GM23338 (cell line): ENCODE results near the gene SH3D21. TPM values are rescaled to one million over a fixed set of nuclear protein-coding genes. Genes with fewer than 3 reads are reported as not detected.

ENCODE experiments used
- ATAC-seq: fragments of 200-7000 bp; cut with Tn5 transposase; 3 replicates; pipeline ENCODE4 v1.9.1; 2020
- DNase-seq: peaks from one replicate; pipeline ENCODE4 v3.0.0-alpha.2; 2015; ENCODE audit warnings: low spot score
- H2AFZ ChIP-seq: fragments of 200-600 bp; sonication (generic); 2 replicates; pipeline ENCODE4 v1.8.0; 2016; ENCODE audit warnings: antibody characterized with exemption, mild to moderate bottlenecking, moderate library complexity
- H3F3A ChIP-seq: fragments of 200-600 bp; sonication (generic); replicated peaks from 2 replicates; pipeline ENCODE4 v1.8.0; 2017; ENCODE audit warnings: antibody characterized with exemption, mixed run types, low read depth
- H3K27ac ChIP-seq: fragments of 200-600 bp; sonication (generic); 2 replicates; pipeline ENCODE4 v1.6.1; 2016; ENCODE audit warnings: low read depth
- H3K27me3 ChIP-seq: fragments of 200-600 bp; sonication (generic); 2 replicates; pipeline ENCODE4 v1.8.0; 2016; ENCODE audit warnings: mild to moderate bottlenecking, mixed run types, moderate library complexity; ENCODE audit not compliant: insufficient read depth
- H3K36me3 ChIP-seq: fragments of 200-600 bp; sonication (generic); 2 replicates; pipeline ENCODE4 v1.8.0; 2016; ENCODE audit warnings: mild to moderate bottlenecking; ENCODE audit not compliant: insufficient read depth
- H3K4me1 ChIP-seq: fragments of 200-600 bp; sonication (generic); 2 replicates; pipeline ENCODE4 v1.8.0; 2016; ENCODE audit warnings: mild to moderate bottlenecking, moderate library complexity; ENCODE audit not compliant: insufficient read depth
- H3K4me2 ChIP-seq: fragments of 200-600 bp; sonication (generic); 2 replicates; pipeline ENCODE4 v1.7.1; 2017; ENCODE audit warnings: mixed run types
- H3K4me3 ChIP-seq: fragments of 200-600 bp; sonication (generic); 2 replicates; pipeline ENCODE4 v1.6.1; 2016; ENCODE audit warnings: mixed run types
- H3K79me2 ChIP-seq: fragments of 200-600 bp; sonication (generic); replicated peaks from 2 replicates; pipeline ENCODE4 v1.8.0; 2017; ENCODE audit warnings: mild to moderate bottlenecking; ENCODE audit not compliant: insufficient read depth
- H3K9me2 ChIP-seq: fragments of 200-600 bp; sonication (generic); 2 replicates; pipeline ENCODE4 v1.8.0; 2017; ENCODE audit not compliant: insufficient read depth
- H4K20me1 ChIP-seq: fragments of 200-600 bp; sonication (generic); replicated peaks from 2 replicates; pipeline ENCODE4 v1.8.0; 2017; ENCODE audit warnings: mild to moderate bottlenecking; ENCODE audit not compliant: insufficient read depth
- H3K27ac Mint-ChIP-seq: 2 replicates; pipeline ENCODE4 v1.8.0; 2020; ENCODE audit warnings: inconsistent platforms, mild to moderate bottlenecking, moderate library complexity, mixed read lengths
- H3K27me3 Mint-ChIP-seq: 3 replicates; pipeline ENCODE4 v1.8.0; 2022; ENCODE audit warnings: low read depth, mild to moderate bottlenecking, moderate library complexity, mixed read lengths, inconsistent platforms; ENCODE audit not compliant: insufficient read depth, poor library complexity
- H3K36me3 Mint-ChIP-seq: 3 replicates; pipeline ENCODE4 v1.8.0; 2021; ENCODE audit warnings: low read depth, mild to moderate bottlenecking, inconsistent platforms, moderate library complexity, mixed read lengths
- H3K4me1 Mint-ChIP-seq: 3 replicates; pipeline ENCODE4 v1.8.0; 2020; ENCODE audit warnings: mild to moderate bottlenecking, inconsistent platforms, mixed read lengths
- H3K4me3 Mint-ChIP-seq: 3 replicates; pipeline ENCODE4 v1.8.0; 2021; ENCODE audit warnings: moderate library complexity, mild to moderate bottlenecking, inconsistent platforms, mixed read lengths
- H3K9me3 Mint-ChIP-seq: 3 replicates; pipeline ENCODE4 v1.8.0; 2020; ENCODE audit warnings: moderate library complexity, mild to moderate bottlenecking, inconsistent platforms, mixed read lengths
- CREB1 ChIP-seq: fragments of 250-450 bp; sonication (Bioruptor Pico); IDR thresholded peaks from 2 replicates; pipeline ENCODE4 v1.5.0; 2020; ENCODE audit warnings: low read depth, mild to moderate bottlenecking, moderate library complexity
- CTCF ChIP-seq, 2 experiments: fragments of 200-600 bp in 1 of 2; sonication (generic) in 1 of 2; conservative IDR thresholded peaks; 2 replicates each; pipeline versions ENCODE4 v1.5.1 to v1.6.1; 2016 to 2017; ENCODE audit warnings: antibody characterized with exemption in 2 of 2, low read depth in 2 of 2, mild to moderate bottlenecking in 2 of 2, moderate library complexity in 1 of 2
- EZH2 ChIP-seq: fragments of 200-600 bp; sonication (generic); IDR thresholded peaks from one replicate; pipeline ENCODE4 v1.8.0; 2017; ENCODE audit warnings: antibody characterized with exemption, mild to moderate bottlenecking, low read depth; ENCODE audit not compliant: unreplicated experiment
- EZH2phosphoT487 ChIP-seq: fragments of 200-600 bp; sonication (generic); IDR thresholded peaks from one replicate; pipeline ENCODE4 v1.8.1; 2018; ENCODE audit warnings: antibody characterized with exemption; ENCODE audit not compliant: unreplicated experiment
- JUNB ChIP-seq: IDR thresholded peaks from one replicate; pipeline ENCODE4 v1.6.1; 2016; ENCODE audit warnings: antibody characterized with exemption; ENCODE audit not compliant: unreplicated experiment
- NANOG ChIP-seq: IDR thresholded peaks from 2 replicates; pipeline ENCODE4 v1.6.1; 2016; ENCODE audit warnings: antibody characterized with exemption, borderline replicate concordance
- POLR2AphosphoS5 ChIP-seq: IDR thresholded peaks from 2 replicates; pipeline ENCODE4 v1.6.1; 2016; ENCODE audit warnings: antibody characterized with exemption, low read depth
- STAT1 ChIP-seq: IDR thresholded peaks from one replicate; pipeline ENCODE4 v1.6.1; 2016; ENCODE audit warnings: antibody characterized with exemption; ENCODE audit not compliant: unreplicated experiment
- ZNF114 ChIP-seq: fragments of 250-450 bp; sonication (Bioruptor Pico); IDR thresholded peaks from 2 replicates; pipeline ENCODE4 v1.5.0; 2020; ENCODE audit warnings: mild to moderate bottlenecking, moderate library complexity
- polyA plus RNA-seq: library from polyadenylated mRNA; unstranded; fragments of >200 nt; fragmentation: Nextera tagmentation; extraction: Ambion mirVana; gene quantifications from 2 replicates; pipeline ENCODE4 v1.2.1, GENCODE V29; 2016
- total RNA-seq: library from RNA; depleted of rRNA; stranded (reverse); fragments of >200 nt; shearing (Covaris generic); gene quantifications from 2 replicates; pipeline ENCODE4 v1.2.3, GENCODE V29; 2014
- TF ChIP-seq, protein P1 (sequence below): IDR thresholded peaks from 2 replicates; pipeline ENCODE4 v1.6.1; 2016; ENCODE audit warnings: antibody characterized with exemption
- TF ChIP-seq, protein P2 (sequence below): fragments of 250-450 bp; sonication (Bioruptor Pico); IDR thresholded peaks from 2 replicates; pipeline ENCODE4 v1.5.0; 2020; ENCODE audit warnings: mild to moderate bottlenecking, moderate library complexity

The SH3D21 gene
- total and polyA plus RNA-seq, 2 experiments from 2014 or later = 3.7 to 6.3 TPM

DNA sequence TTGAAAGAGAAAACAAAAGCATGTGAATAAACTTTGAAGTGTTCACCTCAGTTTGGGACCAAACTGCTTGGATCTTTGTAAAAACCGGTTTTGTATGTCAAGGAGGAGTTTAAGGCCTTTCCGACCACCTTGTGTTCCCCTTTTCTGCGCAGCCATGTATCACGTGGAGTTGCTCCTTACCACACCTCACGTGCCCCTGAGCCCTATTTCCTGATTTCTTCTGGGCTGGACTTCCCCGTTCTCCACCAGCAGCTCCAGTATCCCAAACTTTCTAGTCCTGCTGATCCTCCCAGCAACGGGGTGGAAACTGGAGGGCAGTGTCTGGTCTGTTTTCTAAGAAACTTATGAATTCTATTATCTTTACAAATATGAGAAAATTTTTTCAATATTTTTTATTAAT lies 1.6 kb upstream of the SH3D21 start:
- Histone ChIP-seq H3K4me2 (no peak overlapping the region), H2AFZ (no peak overlapping the region), H3K27ac (peak overlapping the region; percentile 55; the same call in 1 of the 2 replicates), H4K20me1 (peaks cover 12% of the 10 kb centered on the region), H3K79me2 (0 out of 2 replicates have a peak, but pooled peaks cover 4% of the 10 kb centered on the region), H3K4me3 (no peak overlapping the region), H3K4me1 (peaks cover 12% of the 10 kb centered on the region), H3K9me2 (no peaks in the 10 kb centered on the region), H3F3A (peaks cover 16% of the 10 kb centered on the region), H3K27me3 (no peaks in the 10 kb centered on the region), H3K36me3 (peaks cover 25% of the 10 kb centered on the region)
- Mint-ChIP-seq H3K27ac (no peak overlapping the region), H3K9me3 (no peaks in the 10 kb centered on the region), H3K36me3 (peaks cover 65% of the 10 kb centered on the region), H3K27me3 (peaks cover 17% of the 10 kb centered on the region), H3K4me1 (peaks cover 13% of the 10 kb centered on the region), H3K4me3 (no peak overlapping the region)
- DNase-seq (no peak), ATAC-seq (no peak)
- TF ChIP-seq JUNB = no peak
- TF ChIP-seq, protein P1, sequence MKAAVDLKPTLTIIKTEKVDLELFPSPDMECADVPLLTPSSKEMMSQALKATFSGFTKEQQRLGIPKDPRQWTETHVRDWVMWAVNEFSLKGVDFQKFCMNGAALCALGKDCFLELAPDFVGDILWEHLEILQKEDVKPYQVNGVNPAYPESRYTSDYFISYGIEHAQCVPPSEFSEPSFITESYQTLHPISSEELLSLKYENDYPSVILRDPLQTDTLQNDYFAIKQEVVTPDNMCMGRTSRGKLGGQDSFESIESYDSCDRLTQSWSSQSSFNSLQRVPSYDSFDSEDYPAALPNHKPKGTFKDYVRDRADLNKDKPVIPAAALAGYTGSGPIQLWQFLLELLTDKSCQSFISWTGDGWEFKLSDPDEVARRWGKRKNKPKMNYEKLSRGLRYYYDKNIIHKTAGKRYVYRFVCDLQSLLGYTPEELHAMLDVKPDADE = no peak

GRCh38 chr1:36304970-36305914 lies 926 bp upstream of the SH3D21 start:
- peak overlapping the region; percentile 84 for H3K27ac Mint-ChIP-seq
- H3K27ac ChIP-seq = peak overlapping the region; percentile 93
- TF ChIP-seq ZNF114 (no peak), JUNB (no peak), CTCF (conservative IDR thresholded peaks at IDR 0.05; ENCODE audit: low read depth in 2 of 2) (no peak), POLR2AphosphoS5 (no peak), STAT1 (no peak), EZH2phosphoT487 (no peak), EZH2 (no peak), NANOG (no peak), CREB1 (CRISPR knock-in tag) (no peak)
- TF ChIP-seq, protein P2, sequence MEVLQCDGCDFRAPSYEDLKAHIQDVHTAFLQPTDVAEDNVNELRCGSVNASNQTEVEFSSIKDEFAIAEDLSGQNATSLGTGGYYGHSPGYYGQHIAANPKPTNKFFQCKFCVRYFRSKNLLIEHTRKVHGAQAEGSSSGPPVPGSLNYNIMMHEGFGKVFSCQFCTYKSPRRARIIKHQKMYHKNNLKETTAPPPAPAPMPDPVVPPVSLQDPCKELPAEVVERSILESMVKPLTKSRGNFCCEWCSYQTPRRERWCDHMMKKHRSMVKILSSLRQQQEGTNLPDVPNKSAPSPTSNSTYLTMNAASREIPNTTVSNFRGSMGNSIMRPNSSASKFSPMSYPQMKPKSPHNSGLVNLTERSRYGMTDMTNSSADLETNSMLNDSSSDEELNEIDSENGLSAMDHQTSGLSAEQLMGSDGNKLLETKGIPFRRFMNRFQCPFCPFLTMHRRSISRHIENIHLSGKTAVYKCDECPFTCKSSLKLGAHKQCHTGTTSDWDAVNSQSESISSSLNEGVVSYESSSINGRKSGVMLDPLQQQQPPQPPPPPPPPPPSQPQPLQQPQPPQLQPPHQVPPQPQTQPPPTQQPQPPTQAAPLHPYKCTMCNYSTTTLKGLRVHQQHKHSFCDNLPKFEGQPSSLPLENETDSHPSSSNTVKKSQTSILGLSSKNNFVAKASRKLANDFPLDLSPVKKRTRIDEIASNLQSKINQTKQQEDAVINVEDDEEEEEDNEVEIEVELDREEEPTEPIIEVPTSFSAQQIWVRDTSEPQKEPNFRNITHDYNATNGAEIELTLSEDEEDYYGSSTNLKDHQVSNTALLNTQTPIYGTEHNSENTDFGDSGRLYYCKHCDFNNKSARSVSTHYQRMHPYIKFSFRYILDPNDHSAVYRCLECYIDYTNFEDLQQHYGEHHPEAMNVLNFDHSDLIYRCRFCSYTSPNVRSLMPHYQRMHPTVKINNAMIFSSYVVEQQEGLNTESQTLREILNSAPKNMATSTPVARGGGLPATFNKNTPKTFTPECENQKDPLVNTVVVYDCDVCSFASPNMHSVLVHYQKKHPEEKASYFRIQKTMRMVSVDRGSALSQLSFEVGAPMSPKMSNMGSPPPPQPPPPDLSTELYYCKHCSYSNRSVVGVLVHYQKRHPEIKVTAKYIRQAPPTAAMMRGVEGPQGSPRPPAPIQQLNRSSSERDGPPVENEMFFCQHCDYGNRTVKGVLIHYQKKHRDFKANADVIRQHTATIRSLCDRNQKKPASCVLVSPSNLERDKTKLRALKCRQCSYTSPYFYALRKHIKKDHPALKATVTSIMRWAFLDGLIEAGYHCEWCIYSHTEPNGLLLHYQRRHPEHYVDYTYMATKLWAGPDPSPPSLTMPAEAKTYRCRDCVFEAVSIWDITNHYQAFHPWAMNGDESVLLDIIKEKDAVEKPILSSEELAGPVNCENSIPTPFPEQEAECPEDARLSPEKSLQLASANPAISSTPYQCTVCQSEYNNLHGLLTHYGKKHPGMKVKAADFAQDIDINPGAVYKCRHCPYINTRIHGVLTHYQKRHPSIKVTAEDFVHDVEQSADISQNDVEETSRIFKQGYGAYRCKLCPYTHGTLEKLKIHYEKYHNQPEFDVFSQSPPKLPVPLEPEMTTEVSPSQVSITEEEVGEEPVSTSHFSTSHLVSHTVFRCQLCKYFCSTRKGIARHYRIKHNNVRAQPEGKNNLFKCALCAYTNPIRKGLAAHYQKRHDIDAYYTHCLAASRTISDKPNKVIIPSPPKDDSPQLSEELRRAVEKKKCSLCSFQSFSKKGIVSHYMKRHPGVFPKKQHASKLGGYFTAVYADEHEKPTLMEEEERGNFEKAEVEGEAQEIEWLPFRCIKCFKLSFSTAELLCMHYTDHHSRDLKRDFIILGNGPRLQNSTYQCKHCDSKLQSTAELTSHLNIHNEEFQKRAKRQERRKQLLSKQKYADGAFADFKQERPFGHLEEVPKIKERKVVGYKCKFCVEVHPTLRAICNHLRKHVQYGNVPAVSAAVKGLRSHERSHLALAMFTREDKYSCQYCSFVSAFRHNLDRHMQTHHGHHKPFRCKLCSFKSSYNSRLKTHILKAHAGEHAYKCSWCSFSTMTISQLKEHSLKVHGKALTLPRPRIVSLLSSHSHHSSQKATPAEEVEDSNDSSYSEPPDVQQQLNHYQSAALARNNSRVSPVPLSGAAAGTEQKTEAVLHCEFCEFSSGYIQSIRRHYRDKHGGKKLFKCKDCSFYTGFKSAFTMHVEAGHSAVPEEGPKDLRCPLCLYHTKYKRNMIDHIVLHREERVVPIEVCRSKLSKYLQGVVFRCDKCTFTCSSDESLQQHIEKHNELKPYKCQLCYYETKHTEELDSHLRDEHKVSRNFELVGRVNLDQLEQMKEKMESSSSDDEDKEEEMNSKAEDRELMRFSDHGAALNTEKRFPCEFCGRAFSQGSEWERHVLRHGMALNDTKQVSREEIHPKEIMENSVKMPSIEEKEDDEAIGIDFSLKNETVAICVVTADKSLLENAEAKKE (CRISPR knock-in tag) = no peak

More at GRCh38 chr1:36304970-36305914, 926 bp upstream of the SH3D21 start:
- peak; percentile 24 for DNase-seq
- Histone ChIP-seq H3K36me3 (peaks cover 25% of the 10 kb centered on the region), H2AFZ (no peak overlapping the region), H3F3A (peaks cover 16% of the 10 kb centered on the region), H3K27me3 (no peaks in the 10 kb centered on the region), H3K4me1 (peaks cover 12% of the 10 kb centered on the region), H3K9me2 (no peaks in the 10 kb centered on the region), H3K79me2 (0 out of 2 replicates have a peak, but pooled peaks cover 4% of the 10 kb centered on the region), H3K4me2 (peak overlapping the region; percentile 81), H3K4me3 (peak overlapping the region; percentile 76), H4K20me1 (peaks cover 12% of the 10 kb centered on the region)
- Mint-ChIP-seq H3K27me3 (peaks cover 14% of the 10 kb centered on the region), H3K4me1 (peaks cover 13% of the 10 kb centered on the region), H3K4me3 (peak overlapping the region; percentile 93), H3K36me3 (peaks cover 60% of the 10 kb centered on the region), H3K9me3 (no peaks in the 10 kb centered on the region)
- no peak for ATAC-seq
